NCI-H526 (cell line): Measurements from ENCODE around the gene RBBP8NL.

Experiments used
- DNase-seq, 2 experiments: peaks; one replicate each; lab custom pipeline; 2025; lab: John Stamatoyannopoulos, UW

RBBP8NL gene

DNA sequence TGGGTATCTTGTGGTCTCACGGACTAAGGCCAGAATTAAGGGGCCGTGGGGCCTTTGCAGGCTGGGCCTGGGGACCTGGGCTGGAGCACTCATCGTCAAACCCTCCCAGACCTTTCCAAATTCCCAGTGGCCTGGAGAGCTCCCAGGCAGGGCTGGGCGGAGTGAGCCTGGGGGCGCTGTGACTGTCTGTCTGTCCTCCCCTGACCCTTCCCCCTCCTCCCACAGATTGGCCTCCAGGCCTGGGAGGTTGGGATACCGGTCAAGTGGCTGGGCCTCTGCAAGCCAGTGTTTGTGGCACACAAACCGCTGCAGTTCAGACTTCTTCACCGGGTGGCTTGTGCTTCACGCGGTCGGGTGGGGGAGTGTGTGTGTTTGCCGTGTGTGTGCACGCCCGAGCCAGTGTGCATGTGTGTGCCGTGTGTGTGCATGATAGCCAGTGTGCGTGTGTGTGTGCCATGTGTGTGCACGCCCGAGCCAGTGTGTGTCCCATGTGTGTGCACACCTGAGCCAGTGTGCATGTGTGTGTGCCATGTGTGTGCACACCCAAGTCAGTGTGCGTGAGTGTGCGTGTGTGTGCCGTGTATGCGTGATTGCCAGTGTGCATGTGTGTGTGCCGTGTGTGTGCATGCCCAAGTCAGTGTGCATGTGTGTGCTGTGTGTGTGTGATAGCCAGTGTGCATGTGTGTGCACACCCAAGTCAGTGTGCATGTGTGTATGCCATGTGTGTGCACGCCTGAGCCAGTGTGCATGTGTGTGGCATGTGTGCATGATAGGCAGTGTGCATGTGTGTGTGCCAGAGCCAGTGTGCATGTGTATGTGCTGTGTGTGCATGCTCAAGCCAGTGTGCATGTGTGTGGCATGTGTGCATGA lies 6.3 kb downstream of the RBBP8NL start:
- DNase-seq = no peak

DNA sequence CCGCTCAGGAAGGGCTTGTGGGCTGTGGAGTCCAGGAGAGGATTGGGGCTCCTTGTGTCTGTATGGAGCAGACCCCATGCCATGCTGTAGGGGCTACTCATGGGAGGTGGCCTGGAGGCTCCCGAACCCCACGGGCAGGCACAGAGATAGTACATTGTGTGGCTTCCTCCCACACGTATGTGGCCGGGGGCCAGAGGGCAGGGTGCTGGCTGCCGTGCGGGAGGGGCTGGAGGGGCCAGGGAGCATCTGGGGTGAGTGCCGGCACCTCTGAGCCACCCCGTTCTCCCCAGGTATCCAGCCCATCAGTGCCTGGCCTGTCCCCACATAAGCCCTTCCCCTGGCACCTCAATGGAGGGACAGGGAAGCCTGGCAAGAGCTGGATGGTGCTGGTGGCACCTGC lies 7.6 kb downstream of the RBBP8NL start:
- DNase-seq = no peak

DNA sequence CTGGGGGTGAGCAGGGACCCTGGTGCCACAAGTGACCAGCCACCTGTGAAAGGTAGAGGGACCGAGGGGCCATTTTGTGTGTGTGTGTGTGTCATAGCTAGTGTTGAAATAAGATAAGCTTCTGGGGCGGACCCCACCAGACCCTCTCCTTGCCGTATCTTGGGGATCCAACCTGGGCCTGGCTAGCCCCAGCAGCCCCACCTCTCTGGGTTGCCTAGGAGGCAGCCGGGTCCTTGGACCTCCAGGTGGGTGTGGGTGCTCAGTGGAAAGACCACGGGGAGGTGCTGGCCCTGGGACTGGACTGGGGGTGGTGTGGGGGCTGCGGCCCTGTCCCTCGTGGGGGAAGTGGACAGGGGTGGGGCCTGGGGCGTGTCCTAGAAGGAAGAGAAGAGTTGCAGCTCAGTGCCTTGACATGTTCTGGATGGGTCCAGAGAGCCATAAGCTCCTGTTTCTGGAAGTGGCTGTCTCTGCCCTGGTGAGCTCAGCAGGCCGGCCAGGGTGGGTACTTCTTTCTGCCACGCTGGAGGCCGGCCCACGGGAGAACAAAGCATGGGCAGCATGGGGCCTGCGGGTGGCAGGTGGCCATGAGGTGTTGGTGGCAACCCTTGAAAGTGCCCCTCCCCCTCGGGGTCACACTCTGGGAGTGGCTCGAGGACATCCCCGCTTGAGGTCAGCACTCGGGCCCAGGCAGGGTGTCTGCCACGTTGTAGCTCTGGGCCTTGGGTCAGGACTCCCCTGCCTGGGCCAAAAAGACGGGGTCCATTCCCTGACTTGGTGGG lies 8.4 kb downstream of the RBBP8NL start:
- DNase-seq = no peak

DNA sequence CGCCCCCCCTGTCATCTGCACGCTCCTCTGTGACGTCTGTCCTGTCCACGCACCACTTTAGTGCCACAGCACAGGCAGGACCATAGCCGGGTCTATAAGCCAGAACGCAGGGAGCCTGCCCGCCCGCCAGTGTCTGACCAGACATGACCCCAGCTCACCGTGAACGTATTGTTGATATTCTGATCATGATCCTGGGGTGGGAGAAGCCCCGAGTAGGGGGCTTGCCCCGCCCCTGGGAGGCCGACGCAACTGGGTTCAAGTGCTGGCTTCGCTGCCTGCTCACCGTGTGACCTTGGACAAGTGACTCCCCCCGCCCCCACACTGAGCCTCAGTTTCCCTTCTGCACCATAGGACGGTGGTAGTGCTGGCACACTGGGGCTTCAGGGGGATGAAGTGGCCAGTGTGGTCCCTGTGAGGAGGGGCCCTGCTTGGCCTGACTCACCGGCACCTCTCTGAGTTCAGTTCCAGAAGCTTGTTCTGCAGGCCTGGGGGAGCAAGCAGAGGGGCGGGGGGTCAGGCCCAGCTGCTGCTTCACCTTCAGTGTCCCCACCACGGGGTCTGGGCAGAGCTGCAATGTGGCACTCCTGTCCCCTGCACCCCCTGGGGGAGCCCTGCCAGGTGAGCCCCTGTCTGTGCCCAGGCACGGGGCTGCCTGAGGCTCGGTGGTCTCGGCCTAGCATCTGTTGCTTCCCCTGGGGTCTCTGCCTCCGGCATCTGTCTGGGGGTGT lies 9.2 kb downstream of the RBBP8NL start:
- no peak for DNase-seq

DNA sequence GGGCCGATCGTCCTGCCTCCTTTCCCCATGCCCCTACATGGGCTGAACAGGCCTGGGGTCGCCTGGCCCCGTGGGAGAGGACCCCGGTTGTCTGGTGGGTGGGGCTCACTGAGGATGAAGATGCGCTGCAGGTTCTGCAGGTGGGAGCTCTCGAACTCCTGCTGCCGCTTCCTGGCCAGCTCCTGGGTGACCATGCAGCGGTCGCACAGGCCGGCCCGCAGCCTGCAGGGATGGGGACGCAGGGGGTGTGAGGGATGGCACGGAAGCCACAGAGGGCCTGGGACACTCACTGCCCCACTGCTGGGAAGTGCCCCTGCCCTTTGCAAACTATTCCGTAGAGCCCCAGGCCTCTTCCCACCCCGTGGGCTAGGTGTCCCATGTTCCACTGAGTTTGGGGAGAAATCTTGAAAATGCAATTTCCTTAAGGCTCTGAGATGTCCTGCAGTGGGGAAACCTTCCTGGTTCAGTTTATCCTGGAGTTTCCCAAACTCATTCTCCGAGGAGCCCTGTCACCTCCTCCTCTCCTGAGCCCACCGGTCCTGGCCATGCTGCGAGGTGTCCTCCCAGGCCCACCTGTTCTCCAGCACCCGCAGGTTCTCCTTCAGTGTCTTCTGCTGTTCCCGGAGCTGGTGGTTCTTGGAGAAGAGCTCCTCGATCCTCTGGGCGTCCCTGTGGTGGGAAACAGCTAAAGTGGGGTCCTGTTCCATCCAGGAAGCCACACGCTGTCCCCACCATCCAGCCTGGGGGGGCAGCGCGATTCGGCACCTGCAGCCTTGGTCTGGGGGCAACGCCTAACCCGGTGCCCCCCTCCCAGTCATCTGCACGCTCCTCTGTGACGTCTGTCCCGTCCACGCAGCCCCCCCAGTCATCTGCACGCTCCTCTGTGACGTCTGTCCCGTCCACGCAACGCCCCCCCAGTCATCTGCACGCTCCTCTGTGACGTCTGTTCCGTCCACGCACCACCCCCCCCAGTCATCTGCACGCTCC lies 10.4 kb downstream of the RBBP8NL start:
- DNase-seq = no peak

DNA sequence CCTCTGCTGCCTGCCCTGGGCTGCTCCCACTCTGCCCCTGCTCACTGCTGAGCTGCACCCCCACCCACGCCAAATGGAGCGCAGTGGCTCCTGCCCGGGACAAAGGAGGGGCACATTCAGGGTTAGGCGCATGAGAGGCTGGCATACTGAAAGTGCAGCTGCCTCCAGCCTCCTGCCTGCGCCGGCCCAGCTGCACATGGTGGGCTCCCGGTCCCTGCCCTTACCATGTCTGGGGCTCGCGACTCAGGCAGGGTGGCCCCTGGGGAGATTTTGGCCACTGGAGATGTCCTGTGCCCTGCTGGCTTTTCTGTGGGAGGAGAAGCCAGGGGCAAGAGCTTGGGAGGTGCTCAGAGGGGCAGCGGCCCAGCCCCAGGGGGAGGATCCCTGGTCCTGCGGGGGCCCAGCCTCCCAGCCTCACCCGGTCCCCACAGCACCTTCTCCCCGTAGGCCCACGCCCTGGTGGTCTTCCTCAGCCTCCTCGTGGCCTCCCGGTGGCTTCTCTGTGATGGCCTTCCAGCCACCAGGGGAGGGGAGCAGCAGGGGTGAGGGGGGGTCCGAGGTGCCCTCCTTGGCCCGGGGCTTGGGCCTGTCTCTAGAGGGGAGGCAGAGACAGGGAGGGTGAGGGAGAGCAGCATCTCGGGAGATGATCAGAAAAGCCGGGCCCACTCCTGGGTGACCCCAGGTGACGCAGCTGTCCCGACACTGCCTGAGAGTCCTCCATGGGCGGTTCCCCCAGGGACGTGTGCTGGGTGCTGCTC lies 11.8 kb downstream of the RBBP8NL start:
- DNase-seq = no peak

DNA sequence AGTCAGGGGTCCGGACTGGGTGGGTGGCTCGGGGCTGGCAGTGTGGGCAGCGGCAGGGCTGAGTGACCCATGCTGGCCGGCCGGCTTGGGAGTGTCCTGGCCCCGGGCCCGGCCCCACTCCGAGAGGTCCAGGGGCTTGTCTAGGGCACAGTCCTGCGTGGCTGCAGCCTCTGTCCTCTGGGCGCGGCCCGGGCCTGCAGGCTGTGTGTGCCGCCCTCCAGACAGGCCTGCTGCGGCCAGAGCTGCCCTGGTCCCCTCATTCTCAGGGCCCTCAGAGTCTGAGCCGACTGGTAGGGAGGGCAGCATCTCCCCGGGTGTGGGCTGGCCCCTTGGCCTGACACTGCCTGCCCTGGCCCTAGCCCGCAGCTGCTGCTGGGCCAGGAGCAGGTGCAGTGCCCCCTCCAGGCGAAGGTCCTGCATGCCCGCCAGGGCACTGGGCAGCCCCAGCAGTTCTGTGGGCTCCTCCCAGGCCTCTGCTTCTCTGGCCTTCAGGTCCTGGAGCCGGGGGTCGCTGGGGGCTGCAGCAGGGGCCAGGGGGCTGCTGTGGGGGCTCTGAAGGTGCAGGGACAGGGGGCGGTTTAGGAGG lies 13.3 kb downstream of the RBBP8NL start:
- peak in 1 of 2 experiments; percentile 29 for DNase-seq

DNA sequence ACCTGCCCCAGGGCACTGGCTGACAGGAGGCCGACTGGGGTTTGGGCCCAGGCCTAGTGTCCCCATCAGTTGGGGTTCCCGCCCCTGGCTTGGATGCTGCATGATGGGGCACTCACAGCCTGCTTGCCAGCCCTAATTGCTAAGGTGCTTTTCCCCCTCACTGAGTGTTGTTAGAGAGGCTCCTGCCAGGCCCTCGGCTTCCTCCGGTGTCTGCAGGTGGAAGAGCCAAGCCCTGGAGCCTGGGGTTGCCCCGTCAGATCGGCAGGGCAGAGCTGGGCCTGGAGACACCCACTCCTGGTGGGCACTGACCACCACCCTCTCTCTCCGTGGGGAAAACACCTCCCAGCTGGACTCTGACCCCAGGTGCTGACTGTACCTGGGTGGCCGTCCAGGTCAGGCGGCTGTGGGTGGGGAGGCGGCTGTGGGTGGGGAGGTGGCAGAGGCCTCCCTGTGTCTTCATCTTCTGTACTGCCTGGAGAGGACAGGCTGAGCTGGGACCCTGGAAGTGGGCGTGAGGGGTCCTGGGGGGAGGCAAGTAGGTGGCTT lies 14.2 kb downstream of the RBBP8NL start:
- peak in 1 of 2 experiments; percentile 18 for DNase-seq

DNA sequence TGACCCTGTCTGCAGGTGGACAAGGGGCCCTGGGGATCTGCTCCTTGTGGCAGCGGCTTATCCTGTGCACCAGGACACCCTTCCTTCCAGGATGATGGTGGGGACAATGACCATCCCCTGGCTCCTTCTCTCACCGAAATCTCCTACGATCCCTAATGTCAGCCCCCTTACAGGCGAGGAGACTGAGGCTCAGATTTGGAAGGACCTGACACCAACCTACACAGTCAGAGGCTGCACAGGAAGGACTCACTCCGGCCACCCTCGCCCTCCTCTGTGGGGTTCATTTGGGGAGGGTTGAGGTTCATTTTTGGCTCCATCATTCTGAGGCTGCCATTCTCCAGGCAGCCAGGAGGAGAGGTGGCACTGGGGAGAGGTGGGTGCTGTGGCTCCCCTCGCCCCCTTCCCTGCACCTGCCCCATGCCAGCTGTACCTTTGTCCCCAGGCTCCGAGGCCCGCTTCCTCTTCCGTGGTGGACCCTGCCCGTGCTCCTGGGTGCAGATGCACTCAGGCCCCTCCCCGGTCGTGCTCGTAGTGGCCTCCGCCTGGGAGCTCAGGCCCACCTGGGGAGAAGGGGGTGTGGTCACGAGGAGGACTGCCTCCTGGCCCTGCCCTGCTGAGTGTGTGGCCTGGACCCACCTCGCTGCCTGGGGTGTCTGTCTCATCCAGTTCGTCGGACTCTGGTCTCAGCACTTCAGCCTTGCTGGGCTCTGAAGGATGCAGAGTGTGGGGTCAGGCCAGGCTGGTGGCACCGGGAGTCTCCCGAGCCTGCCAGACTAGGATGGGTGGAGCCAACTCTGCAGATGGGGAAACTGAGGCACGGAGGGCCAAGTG lies 14.9 kb downstream of the RBBP8NL start:
- no peak for DNase-seq

DNA sequence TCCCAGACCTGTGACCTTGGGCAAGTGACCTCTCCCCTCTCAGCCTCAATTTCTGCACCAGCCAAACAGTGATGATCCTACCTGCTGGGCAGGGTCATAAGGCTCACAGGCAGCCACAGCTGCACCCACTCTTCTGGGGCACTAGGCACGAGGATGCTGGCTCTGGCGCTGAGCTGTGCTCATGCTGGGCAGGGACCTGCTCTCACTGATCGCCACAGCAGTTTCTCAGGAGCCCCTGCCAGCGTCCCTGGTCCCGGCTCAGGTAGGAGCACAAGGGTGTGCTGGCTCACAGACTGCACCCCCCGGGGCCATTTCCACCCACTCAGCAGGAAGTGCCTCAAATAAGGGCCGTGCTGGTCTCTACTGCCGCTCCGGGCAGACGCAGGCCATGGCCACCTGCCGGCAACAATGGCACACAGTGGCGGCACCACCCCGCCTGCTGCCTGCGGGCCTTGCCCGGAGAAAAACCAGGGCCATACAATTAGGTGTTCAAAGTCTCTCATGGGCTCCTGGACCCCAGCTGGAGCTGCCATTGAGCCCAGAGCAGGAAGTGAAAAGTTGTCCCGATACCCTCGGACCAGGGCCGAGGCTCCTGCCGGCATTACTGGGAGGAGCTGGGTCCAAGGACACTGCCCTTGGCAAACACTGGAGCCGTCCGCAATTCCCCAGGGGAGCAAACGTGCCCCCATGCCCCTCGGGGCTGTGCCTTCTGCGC lies 15.7 kb downstream of the RBBP8NL start:
- DNase-seq = no peak

DNA sequence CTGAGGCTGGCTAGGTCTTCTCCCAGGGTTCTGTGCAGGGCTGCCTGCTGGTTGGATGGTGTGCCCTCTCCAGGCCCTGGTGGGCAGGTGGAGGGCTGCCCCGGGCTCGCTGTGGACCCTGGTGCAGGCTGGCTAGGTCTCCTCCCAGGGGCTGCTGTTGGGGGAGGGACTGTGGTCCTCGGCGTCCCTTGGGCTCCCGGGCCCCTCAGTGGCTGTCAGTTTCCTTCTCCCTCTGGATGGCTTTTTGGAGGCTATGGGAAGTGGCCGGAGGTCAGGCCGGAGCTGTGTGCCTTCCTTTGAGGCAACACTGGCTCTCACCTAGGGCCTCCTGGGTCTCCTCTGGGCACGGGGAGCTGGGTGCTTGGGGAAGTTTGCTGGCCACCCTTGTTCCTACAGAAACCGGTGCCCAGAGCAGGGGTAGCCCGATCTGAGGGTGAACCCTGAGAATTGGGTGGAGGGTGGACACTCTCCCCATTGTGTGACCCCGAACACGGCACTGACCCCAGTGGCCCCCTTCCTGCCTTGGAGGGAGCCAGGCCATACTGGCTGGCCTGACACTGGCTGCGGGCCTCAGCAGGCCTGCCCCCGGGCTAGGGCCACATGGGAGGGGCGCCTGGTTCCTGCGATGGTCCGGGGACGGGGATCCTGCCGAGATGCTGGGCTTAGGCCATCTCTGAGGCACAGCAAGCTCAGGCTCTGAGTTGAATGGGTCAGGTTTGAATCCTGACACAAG lies 16.4 kb downstream of the RBBP8NL start:
- DNase-seq = no peak

DNA sequence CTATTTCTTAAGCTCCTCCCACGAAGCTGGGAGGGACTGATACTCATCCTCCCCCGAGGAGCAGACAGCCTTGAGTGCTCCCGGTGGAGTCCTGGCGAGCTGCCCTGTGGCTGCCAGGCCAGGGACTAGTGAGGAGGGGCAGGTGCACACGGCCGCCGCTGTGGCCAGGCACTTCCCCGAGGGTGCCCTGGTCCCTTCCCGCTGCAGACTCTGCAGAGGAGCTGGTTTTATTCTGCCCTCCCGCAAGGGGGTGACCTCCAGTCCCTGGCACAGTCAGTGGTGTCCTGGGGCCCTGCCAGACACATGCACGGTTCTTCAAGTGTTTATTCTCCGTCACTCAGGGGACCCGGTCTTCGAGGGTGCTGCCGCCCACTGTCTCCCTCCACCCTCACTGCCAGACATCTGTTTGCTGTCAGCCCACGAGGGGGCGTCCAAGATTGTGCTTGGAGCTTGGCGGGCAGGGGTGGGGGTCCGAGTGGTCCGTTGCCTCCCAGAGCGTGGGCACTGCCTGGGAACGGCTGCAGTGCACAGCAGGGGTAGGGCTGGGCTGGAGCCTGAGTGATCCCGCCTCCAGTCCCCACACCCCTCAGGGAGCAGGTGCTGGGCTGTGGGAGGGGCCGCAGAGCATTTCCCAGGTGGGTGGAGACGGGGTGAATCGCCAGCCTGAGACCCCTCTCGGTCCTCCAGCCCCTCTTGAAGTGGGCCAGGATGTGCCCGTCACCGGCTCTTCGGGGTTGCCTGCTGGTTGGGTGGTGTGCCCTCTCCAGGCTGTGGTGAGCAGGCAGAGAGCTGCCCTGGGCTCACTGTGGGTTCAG lies 17.2 kb downstream of the RBBP8NL start:
- peak; percentile 58 to 82 for DNase-seq

DNA sequence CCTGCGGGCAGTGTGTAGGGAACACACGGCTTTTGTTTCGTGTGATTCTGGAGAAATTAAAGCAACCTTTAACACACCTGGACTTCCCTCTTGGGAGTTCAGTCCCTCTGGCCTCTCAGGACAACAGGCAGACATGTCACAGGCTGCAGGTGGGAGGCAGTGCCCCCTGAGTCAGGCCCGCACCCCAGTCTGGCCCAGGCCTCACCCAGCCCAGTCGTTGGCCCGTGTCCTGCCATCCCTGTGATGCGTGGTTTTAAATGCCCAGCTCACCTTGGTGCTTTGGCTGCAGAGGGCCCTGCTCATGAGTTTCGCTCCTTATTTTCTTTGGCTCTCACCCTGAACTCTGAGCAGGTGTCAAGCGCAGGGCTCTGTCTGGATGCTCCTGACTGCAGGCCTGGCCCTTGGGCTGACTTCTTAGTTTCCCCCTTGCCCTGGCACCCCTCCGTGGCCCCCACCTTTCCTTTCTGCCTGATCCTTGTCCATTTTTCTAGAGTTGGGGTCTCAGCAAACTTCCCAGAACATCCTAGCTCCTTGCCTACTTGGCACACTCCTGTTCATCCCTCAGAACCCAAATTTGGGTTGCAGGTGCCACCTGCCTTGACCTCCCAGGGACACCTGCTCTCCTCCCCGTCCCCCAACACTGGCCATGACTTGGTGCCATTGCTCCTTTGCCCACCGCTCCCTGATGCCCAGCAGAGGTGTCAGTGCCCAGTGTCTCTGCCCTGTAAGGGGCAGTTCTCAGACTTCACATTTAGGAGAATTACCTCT lies 18.1 kb downstream of the RBBP8NL start:
- no peak for DNase-seq

DNA sequence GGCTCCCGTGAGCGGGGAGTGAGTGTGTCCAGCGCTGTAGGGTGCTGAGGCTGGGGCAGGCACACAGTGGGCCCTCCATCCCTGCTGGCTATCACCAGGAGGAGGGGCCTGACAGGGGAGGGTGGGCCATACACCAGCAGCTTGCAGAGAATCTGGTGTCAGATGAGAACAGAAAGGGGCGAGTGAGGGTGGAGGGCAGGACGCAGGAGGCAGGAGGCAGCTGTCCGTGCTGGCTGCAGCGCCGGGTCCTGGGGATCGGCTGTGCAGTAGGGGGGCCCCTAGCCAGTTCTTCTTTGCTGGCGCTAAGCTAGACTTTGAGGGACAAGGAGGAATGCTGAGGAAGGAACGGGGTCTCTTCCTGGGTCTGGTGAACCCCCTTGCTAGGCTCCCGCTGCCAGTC lies 18.7 kb downstream of the RBBP8NL start:
- DNase-seq = no peak

DNA sequence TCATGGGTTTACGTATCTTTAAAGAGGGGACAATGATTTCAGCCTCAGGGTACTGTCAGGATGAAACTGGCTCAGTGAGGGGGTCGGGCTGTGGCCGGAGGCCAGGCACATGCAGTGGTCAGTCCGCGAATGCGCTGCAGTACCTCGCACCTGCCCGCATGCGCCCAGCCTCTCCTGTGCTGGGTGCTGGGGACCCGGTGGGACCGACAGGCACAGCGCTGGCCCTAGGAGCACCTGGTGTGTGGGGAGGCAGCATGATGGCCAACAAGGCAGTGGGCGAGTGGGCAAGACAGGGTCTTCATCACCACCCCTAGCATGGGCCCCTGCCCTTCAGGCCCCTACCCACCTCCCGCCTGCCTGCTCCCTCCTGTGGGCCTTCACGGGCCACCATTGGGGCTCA lies 19.3 kb downstream of the RBBP8NL start:
- no peak for DNase-seq
